GM21576 (cell line): ENCODE data around the gene PMEPA1.

Experiments
- ATAC-seq: cut with Tn5 transposase; IDR thresholded peaks from one replicate; pipeline ENCODE4 v1.9.1; 2021; ENCODE audit warnings: mild to moderate bottlenecking, moderate library complexity; ENCODE audit not compliant: unreplicated experiment

Gene PMEPA1

GRCh38 chr20:57696401-57696961 lies 13.3 kb downstream of the PMEPA1 start:
- no peak for ATAC-seq

- ATAC-seq = no peak
Measured at GRCh38 chr20:57695940-57696339, 13.9 kb downstream of the PMEPA1 start.

- no peak for ATAC-seq
Measured at GRCh38 chr20:57695012-57695411, 14.8 kb downstream of the PMEPA1 start.

- no peak for ATAC-seq
Measured at GRCh38 chr20:57694481-57694880, 15.3 kb downstream of the PMEPA1 start.

GRCh38 chr20:57693670-57694329 lies 16.0 kb downstream of the PMEPA1 start:
- no peak for ATAC-seq

GRCh38 chr20:57693002-57693582 lies 16.7 kb downstream of the PMEPA1 start:
- no peak for ATAC-seq

- no peak for ATAC-seq
Measured at GRCh38 chr20:57692393-57692792, 17.4 kb downstream of the PMEPA1 start.

- ATAC-seq = no peak
Measured at GRCh38 chr20:57691699-57692098, 18.1 kb downstream of the PMEPA1 start.

GRCh38 chr20:57690525-57690924 lies 19.3 kb downstream of the PMEPA1 start:
- no peak for ATAC-seq

GRCh38 chr20:57689745-57690481 lies 19.9 kb downstream of the PMEPA1 start:
- no peak for ATAC-seq

GRCh38 chr20:57688864-57689263 lies 21.0 kb downstream of the PMEPA1 start:
- no peak for ATAC-seq

- no peak for ATAC-seq
Measured at GRCh38 chr20:57688295-57688694, 21.5 kb downstream of the PMEPA1 start.

- no peak for ATAC-seq
Measured at GRCh38 chr20:57686931-57687652, 22.7 kb downstream of the PMEPA1 start.

- no peak for ATAC-seq
Measured at GRCh38 chr20:57685146-57685758, 24.6 kb downstream of the PMEPA1 start.

- no peak for ATAC-seq
Measured at GRCh38 chr20:57684808-57685140, 25.0 kb downstream of the PMEPA1 start.

- no peak for ATAC-seq
Measured at GRCh38 chr20:57683881-57684807, 25.7 kb downstream of the PMEPA1 start.

GRCh38 chr20:57683287-57683686 lies 26.5 kb downstream of the PMEPA1 start:
- no peak for ATAC-seq

GRCh38 chr20:57682184-57683101 lies 27.4 kb downstream of the PMEPA1 start:
- ATAC-seq = peak; percentile 33
